Activated CD8-positive, alpha-beta memory T cell treated with anti-CD3 and anti-CD28 coated beads for 24 hours (primary cell): Measurements from ENCODE around the gene PHF23.

Experiments
- DNase-seq: peaks from one replicate; pipeline ENCODE4 v3.0.0-alpha.2; 2020

Gene PHF23

DNA sequence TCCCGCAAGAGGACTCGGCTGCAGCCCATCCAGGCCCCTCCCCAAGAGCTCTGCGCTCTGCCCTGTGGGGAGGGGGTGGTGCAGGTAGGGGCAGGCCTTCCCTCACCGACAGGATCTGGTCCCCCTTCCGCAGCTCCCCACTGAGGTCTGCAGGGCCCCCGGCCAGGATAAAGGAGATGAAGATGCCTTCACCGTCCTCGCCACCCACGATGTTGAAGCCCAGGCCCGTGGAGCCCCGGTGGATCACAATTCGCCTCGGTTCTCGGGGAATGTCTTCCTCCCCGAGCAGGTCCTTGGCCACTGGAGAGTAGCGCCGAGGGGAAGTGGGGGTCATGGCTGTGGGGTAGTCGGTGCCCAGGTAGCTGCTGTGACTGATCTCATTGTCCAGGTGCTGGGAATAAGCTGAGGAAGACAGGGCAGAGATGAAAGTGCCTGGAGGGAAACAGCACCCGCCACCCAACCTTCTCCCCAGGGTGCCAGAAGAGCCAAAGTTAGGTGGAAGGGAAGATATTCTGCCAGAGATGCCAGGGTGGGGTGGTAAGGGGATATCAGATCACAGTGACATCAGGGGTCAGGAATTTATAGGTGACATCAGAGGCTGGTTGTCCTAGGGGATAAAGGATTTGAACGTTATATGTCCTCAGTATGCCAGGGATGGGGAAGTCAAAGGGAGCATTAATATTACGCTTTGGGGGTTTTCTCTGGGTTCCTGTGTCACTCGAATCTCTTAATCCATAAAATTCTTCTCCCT, 42.4 kb downstream of the PHF23 start:
- DNase-seq = no peak

DNA sequence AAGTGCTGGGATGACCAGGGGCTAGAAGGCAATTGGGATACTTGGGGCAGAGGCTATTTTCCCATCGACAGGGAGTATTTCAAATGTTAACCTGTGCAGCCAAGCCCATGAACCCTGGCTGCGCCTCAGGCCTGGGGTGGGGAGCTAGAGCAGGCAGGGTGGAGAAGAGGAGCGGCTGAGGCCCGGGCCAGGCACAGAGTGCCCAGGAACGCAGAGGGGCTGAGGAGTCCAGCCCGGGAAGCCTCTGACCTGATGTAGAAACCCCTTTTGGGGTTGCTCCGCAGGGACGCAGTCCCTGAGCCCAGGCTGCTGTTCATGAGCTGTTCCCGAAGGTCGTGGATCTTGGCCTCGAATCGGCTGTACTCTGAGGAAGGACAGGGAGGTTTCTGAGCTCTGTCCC, 43.3 kb downstream of the PHF23 start:
- no peak for DNase-seq

DNA sequence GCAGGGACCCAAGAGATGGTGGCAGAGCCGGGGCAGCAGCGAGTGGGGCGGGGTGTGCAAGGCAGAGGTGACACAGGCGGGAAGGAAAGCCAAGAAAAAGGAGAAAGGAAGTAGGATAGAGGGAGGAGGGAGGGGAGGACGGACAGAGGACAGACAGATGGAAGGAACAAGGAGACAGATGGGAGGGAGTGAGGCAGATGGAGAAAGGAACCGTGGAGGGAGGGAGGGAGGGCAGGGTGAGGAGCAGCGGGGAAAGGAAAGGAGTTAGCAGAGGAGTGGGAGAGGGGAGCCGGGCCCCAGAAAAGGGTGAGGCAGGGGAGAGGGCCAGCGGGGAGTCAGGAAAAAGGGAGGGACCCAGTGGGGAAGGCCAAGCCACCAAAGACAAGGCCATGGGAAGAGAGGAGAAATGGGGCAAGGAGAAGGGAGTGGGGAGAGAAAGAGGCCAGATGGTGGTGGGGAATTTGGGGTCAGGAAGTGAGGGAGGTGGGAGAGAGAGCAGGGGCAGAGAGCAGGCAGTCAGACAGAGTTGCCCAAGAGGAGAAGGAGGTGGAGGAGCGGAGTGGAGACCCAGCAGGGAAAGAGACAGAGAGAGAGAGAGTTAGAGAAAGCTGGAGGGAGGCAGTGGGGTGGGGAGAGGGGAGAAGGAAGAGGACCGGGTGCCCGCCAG, 46.9 kb downstream of the PHF23 start:
- no peak for DNase-seq

DNA sequence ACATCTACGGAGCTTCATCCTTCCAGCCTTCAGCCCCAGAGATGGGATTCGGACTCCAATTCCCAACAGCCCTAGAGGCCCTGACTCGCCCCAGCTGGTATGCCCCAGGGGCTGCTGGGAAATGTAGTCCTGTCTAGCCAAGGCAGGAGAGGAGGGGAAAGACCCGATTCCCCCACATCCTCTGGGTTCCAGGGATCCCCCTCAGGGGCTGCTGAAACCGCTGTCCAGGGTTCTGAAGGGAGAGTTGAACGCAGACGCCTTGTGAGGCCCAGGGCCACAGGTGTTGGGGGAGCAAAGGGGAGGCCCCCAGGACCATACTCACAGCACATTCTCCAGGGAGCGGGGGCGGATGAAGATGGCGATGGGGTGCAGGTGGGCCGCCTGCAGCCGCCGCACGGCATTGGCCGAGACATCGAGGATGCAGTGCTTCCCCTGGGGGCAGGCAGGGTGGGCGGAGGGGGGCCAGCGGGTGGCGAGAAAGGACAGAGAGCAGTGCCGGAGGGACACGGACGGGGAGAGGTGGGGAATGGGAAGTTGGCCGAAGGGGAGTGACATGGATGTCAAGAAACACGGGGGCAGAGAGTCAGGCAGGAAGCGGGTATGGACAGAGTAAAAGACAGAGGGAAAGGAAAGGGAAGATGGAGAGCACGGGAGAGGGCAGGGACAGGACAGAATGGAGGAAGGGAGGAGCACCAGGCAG, 47.5 kb downstream of the PHF23 start:
- no peak for DNase-seq

DNA sequence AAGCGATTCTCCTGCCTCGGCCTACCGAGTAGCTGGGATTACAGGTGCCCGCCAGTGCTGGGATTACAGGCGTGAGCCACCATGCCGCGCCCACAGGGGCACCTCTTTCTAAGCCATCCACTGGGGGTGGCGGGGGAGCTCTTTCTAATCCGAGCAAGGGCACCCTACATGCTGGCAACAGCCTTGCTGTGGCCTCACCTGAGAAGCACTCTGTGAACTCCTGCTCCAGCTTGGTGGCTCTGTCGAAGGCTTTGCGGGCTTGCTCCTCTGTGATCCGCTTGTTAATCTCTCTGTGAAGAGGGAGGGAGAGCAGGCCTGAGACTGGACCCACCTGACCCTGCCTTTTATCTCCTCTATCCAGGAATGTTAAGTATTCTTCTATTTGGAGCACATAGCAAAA, 48.2 kb downstream of the PHF23 start:
- DNase-seq = no peak

DNA sequence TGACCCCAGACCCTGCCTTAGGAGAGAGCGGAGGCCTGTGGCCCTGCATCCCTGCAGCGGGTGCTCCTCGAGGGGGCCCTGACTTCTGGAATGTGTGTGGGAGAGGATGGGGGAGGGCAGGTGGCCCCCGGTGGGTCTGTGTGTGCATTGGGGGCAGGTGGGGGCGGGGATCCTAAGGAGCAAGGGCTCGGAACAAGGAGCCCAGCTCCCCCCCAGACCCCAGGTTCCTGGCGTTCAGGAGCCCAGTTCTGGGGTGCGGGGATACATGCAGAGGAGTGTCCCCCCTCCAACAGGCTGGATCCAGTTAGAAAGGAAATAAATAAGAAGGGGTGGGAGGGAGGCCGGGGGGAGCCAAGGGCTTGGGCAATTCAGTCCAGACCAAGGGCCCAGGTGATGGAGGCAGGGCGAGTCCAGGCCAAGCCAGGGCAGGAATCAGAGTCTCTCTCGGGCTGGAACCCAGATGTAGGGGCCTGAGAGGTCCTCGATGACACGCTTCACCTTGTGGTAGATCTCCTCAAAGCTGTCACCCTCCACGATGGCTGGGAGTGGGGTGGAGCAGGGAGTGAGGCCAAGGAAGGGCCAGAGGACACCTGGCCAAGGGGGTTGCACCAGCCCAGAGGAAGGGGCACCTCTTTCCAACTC, 48.9 kb downstream of the PHF23 start:
- no peak for DNase-seq

DNA sequence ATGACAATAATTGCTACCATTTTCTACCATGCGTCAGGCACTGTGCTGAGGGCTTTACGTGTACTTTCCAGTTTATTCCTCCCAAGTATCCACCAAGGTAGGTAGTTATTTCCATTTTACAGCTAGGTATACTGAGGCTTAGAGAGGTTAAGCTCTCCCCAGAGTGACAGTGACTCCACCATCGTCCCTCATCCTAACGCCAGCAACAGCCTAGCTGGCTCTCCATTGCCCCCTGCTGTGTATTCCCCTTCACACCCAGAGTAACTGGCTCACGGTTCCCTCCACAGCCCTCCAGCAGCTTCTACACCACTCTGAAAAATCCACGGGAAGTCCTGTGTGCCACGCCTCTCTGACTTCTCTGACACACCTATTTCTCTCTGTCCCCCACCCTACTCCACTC, 53.0 kb downstream of the PHF23 start:
- no peak for DNase-seq
